Spinal cord (tissue), 10 donors: ENCODE data around the gene SLIT1. TPM values are rescaled to one million over a fixed set of nuclear protein-coding genes. Genes with fewer than 3 reads are reported as not detected.

Experiments
- DNase-seq, 6 donors: peaks; one replicate each; pipeline versions ENCODE4 v3.0.0 to v3.0.0-alpha.2; 2013 to 2015; ENCODE audit warnings: low spot score in 6 of 6, low read depth in 4 of 6
- H3K27ac ChIP-seq: one replicate; pipeline ENCODE4 v1.5.1; 2013; ENCODE audit warnings: low read depth, low read length, control low read depth
- H3K27me3 ChIP-seq: one replicate; pipeline ENCODE4 v1.6.1; 2013; ENCODE audit warnings: low read length; ENCODE audit not compliant: control insufficient read depth, insufficient read depth
- H3K36me3 ChIP-seq: one replicate; pipeline ENCODE4 v1.6.1; 2013; ENCODE audit warnings: low read length; ENCODE audit not compliant: control insufficient read depth, insufficient read depth
- H3K4me1 ChIP-seq: one replicate; pipeline ENCODE4 v1.6.1; 2013; ENCODE audit warnings: low read length; ENCODE audit not compliant: control insufficient read depth, insufficient read depth
- H3K4me3 ChIP-seq: one replicate; pipeline ENCODE4 v1.5.1; 2013; ENCODE audit warnings: low read depth, low read length, control low read depth
- H3K9me3 ChIP-seq: one replicate; pipeline ENCODE4 v1.6.1; 2013; ENCODE audit warnings: low read length; ENCODE audit not compliant: control insufficient read depth, insufficient read depth
- WGBS: methylation state at CpG from one replicate; pipeline ENCODE4 v1.1.5; 2013; ENCODE audit warnings: missing lambda C conversion rate; ENCODE audit not compliant: insufficient coverage; 5-methylcytosine and 5-hydroxymethylcytosine counted together
- polyA plus RNA-seq, 2 donors: library from polyadenylated mRNA; unstranded; fragments of 120-200 nt; gene quantifications; one replicate each; pipeline ENCODE4 v1.2.1, GENCODE V29; 2013; ENCODE audit not compliant: insufficient read length in 2 of 2
- total RNA-seq, 2 donors: library from RNA; depleted of rRNA in 1 of 2; stranded (reverse); fragments of 120-200 nt in 1 of 2; fragments of >200 nt in 1 of 2; gene quantifications; one replicate each; pipeline versions ENCODE4 v1.2.3 to v1.2.4, GENCODE V29; 2013 to 2014
- donor health status: healthy.

Gene SLIT1
- total and polyA plus RNA-seq, 4 donors, result 23.1 to 237 (median 122) TPM

GRCh38 chr10:97030894-97031293 is 154.9 kb downstream of the SLIT1 start:
- WGBS, result 33% methylated on average over 4 of the region's 6 CpGs
- no peaks in the 10 kb centered on the region for H3K4me1 ChIP-seq
- DNase-seq, result no peak

DNA sequence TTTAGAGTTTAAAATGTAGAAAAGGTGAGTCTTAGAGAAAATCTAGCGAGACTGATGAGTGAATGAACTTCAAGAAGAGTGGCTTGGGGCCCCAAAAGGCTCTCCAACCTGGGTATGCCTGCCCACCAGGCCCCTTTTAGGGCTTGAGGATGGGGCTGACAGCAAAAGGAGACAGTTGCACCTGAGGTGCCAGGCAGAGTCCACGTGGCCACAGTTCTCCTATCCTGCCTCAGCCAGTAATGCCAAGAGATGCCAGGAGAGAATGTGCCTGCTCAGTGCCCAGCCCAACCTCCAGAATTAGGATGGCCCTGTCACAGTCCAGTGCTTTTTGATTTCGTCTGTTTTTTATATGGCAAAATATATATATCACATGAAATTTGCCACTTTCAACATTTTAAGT is 156.5 kb downstream of the SLIT1 start:
- H3K27me3 ChIP-seq, result no peaks in the 10 kb centered on the region
- H3K9me3 ChIP-seq, result no peaks in the 10 kb centered on the region
- no peak overlapping the region for H3K27ac ChIP-seq
- peaks cover 37% of the 10 kb centered on the region for H3K36me3 ChIP-seq
- peaks cover 3% of the 10 kb centered on the region for H3K4me1 ChIP-seq
- DNase-seq, result no peak
- WGBS, result 88% methylated on average over 2 of the region's 3 CpGs
- no peak overlapping the region for H3K4me3 ChIP-seq

More at GRCh38 chr10:97030894-97031293, 154.9 kb downstream of the SLIT1 start:
- H3K4me3 ChIP-seq, result no peak overlapping the region
- no peaks in the 10 kb centered on the region for H3K9me3 ChIP-seq
- no peak overlapping the region for H3K27ac ChIP-seq
- no peaks in the 10 kb centered on the region for H3K27me3 ChIP-seq
- H3K36me3 ChIP-seq, result peaks cover 53% of the 10 kb centered on the region

DNA sequence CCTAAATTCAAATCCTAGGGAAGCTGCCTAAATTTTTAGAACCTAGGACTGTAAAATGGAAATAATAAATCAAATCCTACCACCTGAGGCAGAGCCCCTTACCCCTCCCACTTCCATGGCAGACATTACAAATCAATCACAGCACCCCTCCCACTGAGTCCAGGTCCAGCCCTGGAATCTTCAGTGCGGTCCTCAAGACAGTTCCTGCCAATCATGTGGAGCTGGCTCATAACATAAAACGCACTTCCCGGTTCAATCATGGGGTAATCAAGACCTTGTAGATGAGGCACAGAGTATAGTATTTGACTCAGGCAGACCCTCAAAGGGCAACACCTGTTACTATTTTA is 157.0 kb downstream of the SLIT1 start:
- H3K4me1 ChIP-seq, result peaks cover 3% of the 10 kb centered on the region
- H3K36me3 ChIP-seq, result peaks cover 34% of the 10 kb centered on the region
- no peak overlapping the region for H3K4me3 ChIP-seq
- DNase-seq, result no peak
- H3K27ac ChIP-seq, result no peak overlapping the region
- WGBS, result 90% methylated on average over 2 of the region's 3 CpGs
- no peaks in the 10 kb centered on the region for H3K27me3 ChIP-seq
- no peaks in the 10 kb centered on the region for H3K9me3 ChIP-seq

GRCh38 chr10:97028126-97028831 is 157.5 kb downstream of the SLIT1 start:
- no peak for DNase-seq
- peaks cover 3% of the 10 kb centered on the region for H3K4me1 ChIP-seq
- WGBS, result 65% methylated on average over 1 of the region's 2 CpGs

GRCh38 chr10:97025613-97026242 is 160.0 kb downstream of the SLIT1 start:
- Histone ChIP-seq H3K4me3 (no peak overlapping the region), H3K9me3 (no peaks in the 10 kb centered on the region), H3K27me3 (no peaks in the 10 kb centered on the region), H3K4me1 (peaks cover 18% of the 10 kb centered on the region), H3K36me3 (peaks cover 24% of the 10 kb centered on the region), H3K27ac (no peak overlapping the region)
- peak in 4 of 6 donors; percentile 45 to 90 (median 63) for DNase-seq
- WGBS, result 55% methylated on average over 4 of the region's 9 CpGs

More at GRCh38 chr10:97028126-97028831, 157.5 kb downstream of the SLIT1 start:
- no peak overlapping the region for H3K4me3 ChIP-seq
- H3K27me3 ChIP-seq, result no peaks in the 10 kb centered on the region
- no peak overlapping the region for H3K27ac ChIP-seq
- H3K9me3 ChIP-seq, result no peaks in the 10 kb centered on the region
- peaks cover 38% of the 10 kb centered on the region for H3K36me3 ChIP-seq

GRCh38 chr10:97024168-97025073 is 161.3 kb downstream of the SLIT1 start:
- 56% methylated on average over 5 of the region's 13 CpGs for WGBS
- Histone ChIP-seq H3K4me1 (peaks cover 27% of the 10 kb centered on the region), H3K4me3 (no peak overlapping the region), H3K36me3 (peaks cover 32% of the 10 kb centered on the region), H3K9me3 (no peaks in the 10 kb centered on the region), H3K27me3 (no peaks in the 10 kb centered on the region), H3K27ac (no peak overlapping the region)
- no peak for DNase-seq

- Histone ChIP-seq H3K36me3 (peaks cover 38% of the 10 kb centered on the region), H3K9me3 (no peaks in the 10 kb centered on the region), H3K4me1 (peaks cover 33% of the 10 kb centered on the region), H3K27me3 (no peaks in the 10 kb centered on the region), H3K27ac (no peak overlapping the region), H3K4me3 (no peak overlapping the region)
- 86% methylated on average over 13 of the region's 14 CpGs for WGBS
- DNase-seq, result no peak
Observed at GRCh38 chr10:97023401-97024167, 162.2 kb downstream of the SLIT1 start.

- 88% methylated on average over 7 of the region's 7 CpGs for WGBS
- H3K36me3 ChIP-seq, result peaks cover 45% of the 10 kb centered on the region
- no peaks in the 10 kb centered on the region for H3K27me3 ChIP-seq
- no peak overlapping the region for H3K27ac ChIP-seq
- H3K4me3 ChIP-seq, result no peak overlapping the region
- peaks cover 38% of the 10 kb centered on the region for H3K4me1 ChIP-seq
- H3K9me3 ChIP-seq, result no peaks in the 10 kb centered on the region
- DNase-seq, result no peak
Observed at GRCh38 chr10:97022616-97023015, 163.1 kb downstream of the SLIT1 start.
